H54 (cell line): ENCODE data around the gene TTC1.

Experiments
- DNase-seq: peaks from one replicate; pipeline ENCODE4 v3.0.0; 2011; ENCODE audit warnings: low spot score, mixed read lengths; ENCODE audit not compliant: insufficient read length
- FAIRE-seq: peaks from 3 replicates; lab custom pipeline; 2011; peaks lifted over from hg19 to GRCh38; lab: Jason Lieb, UNC
- POLR2A ChIP-seq: IDR thresholded peaks from 2 replicates; pipeline ENCODE4 v1.6.1; 2011; ENCODE audit warnings: low read depth, mild to moderate bottlenecking, low read length

Gene TTC1

GRCh38 chr5:160105686-160106360, 96.9 kb downstream of the TTC1 start:
- no peak for TF ChIP-seq POLR2A
- FAIRE-seq (no peak), DNase-seq (no peak)

GRCh38 chr5:160108124-160108523, 99.2 kb downstream of the TTC1 start:
- FAIRE-seq (no peak), DNase-seq (no peak)
- TF ChIP-seq POLR2A: no peak
